Heart left ventricle (tissue), 13 donors: Measurements from ENCODE around the gene YY1AP1.

Source experiments
- CTCF ChIP-seq, 12 donors: fragments of 200-600 bp; sonication (generic) in 4 of 12; IDR thresholded peaks; one replicate each; pipeline versions ENCODE4 v1.5.0 to v1.8.0; 2018 to 2022; ENCODE audit warnings: antibody characterized with exemption in 12 of 12, mild to moderate bottlenecking in 5 of 12
- POLR2A ChIP-seq, 2 donors: fragments of 450-650 bp; IDR thresholded peaks; one replicate each; pipeline ENCODE4 v1.6.1; 2017; ENCODE audit warnings: antibody characterized with exemption in 2 of 2, mild to moderate bottlenecking in 2 of 2, moderate library complexity in 2 of 2
- donor health status: ischemic (EF 13 %, LVEDD 7.1; RV severe dilation, severe dysfunction).
- donor health status: DM: no; HTN: yes; CAD: no.
- donor health status: DM: no; HTN: no; CAD: no.
- donor health status: ischemic (EF 25% LVEDD 6.9; RV normal size, moderate dysfunction).
- donor health status: ischemic (EF 25% LVEDD 5.7; RV mildly dilated, moderate dysfunction).
- donor health status: ischemic (EF 35%, LVEDD 5.7; RV mildly dilated, moderate dysfunction).
- donor health status: nonischemic (EF 11% LVEDD 7.7; RV severe dilation, severe dysfunction).
- donor health status: DM: yes; HTN: yes; CAD: no.
- donor health status: PGD.
- donor health status: ischemic (EF 29% LVEDD 5.4; RV normal size, mild dysfunction).
- donor health status: nonischemic (EF 23%, LVEDD 6.1; RV moderate dilation, normal function).

GRCh38 chr1:155719703-155720102 is 31.1 kb upstream of the YY1AP1 start:
- TF ChIP-seq CTCF (IDR thresholded peaks at IDR 0.05) (no peak), POLR2A (IDR thresholded peaks at IDR 0.05) (no peak)
